Measurements from ENCODE around the gene SEC63. TPM values are rescaled to one million over a fixed set of nuclear protein-coding genes. Genes with fewer than 3 reads are reported as not detected.

The SEC63 gene
- total RNA-seq, 2 experiments from 2014 or later, result 90.6 to 95.9 TPM

- POLR2A ChIA-PET, result no interaction called here
- Mint-ChIP-seq H3K4me3 (no peak overlapping the region), H3K9me3 (no peaks in the 10 kb centered on the region), H3K36me3 (no peaks in the 10 kb centered on the region), H3K4me1 (ENCODE audit: low read depth) (no peaks in the 10 kb centered on the region), H3K27me3 (peaks cover 1% of the 10 kb centered on the region), H3K27ac (no peak overlapping the region)
- no peak for DNase-seq
- CTCF ChIA-PET, result no interaction called here
- intact Hi-C loops (cut with micrococcal nuclease), result no loop called here
Observed at GRCh38 chr6:107988570-107988969, 30.6 kb upstream of the SEC63 start.

- no peaks in the 10 kb centered on the region for H3K9me3 Mint-ChIP-seq
- ChIA-PET CTCF (no interaction called here), POLR2A (no interaction called here)
- no peak for DNase-seq
- no peaks in the 10 kb centered on the region for H3K27me3 Mint-ChIP-seq
- H3K4me1 Mint-ChIP-seq (ENCODE audit: low read depth), result no peaks in the 10 kb centered on the region
- intact Hi-C loops (cut with micrococcal nuclease), result no loop called here
- H3K36me3 Mint-ChIP-seq, result no peaks in the 10 kb centered on the region
- H3K4me3 Mint-ChIP-seq, result no peak overlapping the region
- H3K27ac Mint-ChIP-seq, result no peak overlapping the region
Observed at GRCh38 chr6:107987805-107988204, 29.8 kb upstream of the SEC63 start.

- DNase-seq, result no peak
- H3K27ac Mint-ChIP-seq, result no peak overlapping the region
- no peaks in the 10 kb centered on the region for H3K9me3 Mint-ChIP-seq
- no peaks in the 10 kb centered on the region for H3K4me1 Mint-ChIP-seq (ENCODE audit: low read depth)
- no peaks in the 10 kb centered on the region for H3K27me3 Mint-ChIP-seq
- ChIA-PET POLR2A (no interaction called here), CTCF (no interaction called here)
- intact Hi-C loops (cut with micrococcal nuclease), result no loop called here
- H3K4me3 Mint-ChIP-seq, result no peak overlapping the region
- no peaks in the 10 kb centered on the region for H3K36me3 Mint-ChIP-seq
Observed at GRCh38 chr6:107985701-107986100, 27.7 kb upstream of the SEC63 start.

- Mint-ChIP-seq H3K4me1 (ENCODE audit: low read depth) (no peaks in the 10 kb centered on the region), H3K4me3 (no peak overlapping the region), H3K9me3 (no peaks in the 10 kb centered on the region), H3K27me3 (no peaks in the 10 kb centered on the region), H3K36me3 (no peaks in the 10 kb centered on the region), H3K27ac (no peak overlapping the region)
- intact Hi-C loops (cut with micrococcal nuclease), result no loop called here
- ChIA-PET POLR2A (interaction anchor here (0.6 kb wide), 1 partner anchor 294 kb away, joined by 5 read pairs; no protein-coding TSS in a partner anchor), CTCF (no interaction called here)
- no peak for DNase-seq
Observed at GRCh38 chr6:107983811-107984210, 25.8 kb upstream of the SEC63 start.

- no peaks in the 10 kb centered on the region for H3K36me3 Mint-ChIP-seq
- ChIA-PET CTCF (interaction anchor here (1.2 kb wide), 1 partner anchor 81 kb away, joined by 3 read pairs; no protein-coding TSS in a partner anchor), POLR2A (no interaction called here)
- no peak overlapping the region for H3K4me3 Mint-ChIP-seq
- intact Hi-C loops (cut with micrococcal nuclease), result no loop called here
- H3K27ac Mint-ChIP-seq, result no peak overlapping the region
- no peaks in the 10 kb centered on the region for H3K4me1 Mint-ChIP-seq (ENCODE audit: low read depth)
- no peaks in the 10 kb centered on the region for H3K27me3 Mint-ChIP-seq
- H3K9me3 Mint-ChIP-seq, result no peaks in the 10 kb centered on the region
- DNase-seq, result no peak
Observed at GRCh38 chr6:107982486-107982885, 24.5 kb upstream of the SEC63 start.

- ChIA-PET POLR2A (no interaction called here), CTCF (interaction anchor here (0.8 to 2.6 kb wide), 3 partner anchors 61 to 510 kb away, joined by 4 to 15 read pairs (median 11); no protein-coding TSS in a partner anchor)
- intact Hi-C loops (cut with micrococcal nuclease), result loop anchor here (2.0 kb wide), 1 partner anchor 131 kb away; no protein-coding TSS in a partner anchor
Observed at GRCh38 chr6:107981695-107982094, 23.7 kb upstream of the SEC63 start.

GRCh38 chr6:107977283-107977682 lies 19.3 kb upstream of the SEC63 start:
- H3K4me1 Mint-ChIP-seq (ENCODE audit: low read depth), result no peaks in the 10 kb centered on the region
- ChIA-PET CTCF (no interaction called here), POLR2A (no interaction called here)
- no peak overlapping the region for H3K27ac Mint-ChIP-seq
- H3K27me3 Mint-ChIP-seq, result no peaks in the 10 kb centered on the region
- no peaks in the 10 kb centered on the region for H3K36me3 Mint-ChIP-seq
- no peak overlapping the region for H3K4me3 Mint-ChIP-seq
- intact Hi-C loops (cut with micrococcal nuclease), result no loop called here
- no peaks in the 10 kb centered on the region for H3K9me3 Mint-ChIP-seq
- DNase-seq, result no peak

More at GRCh38 chr6:107981695-107982094, 23.7 kb upstream of the SEC63 start:
- Mint-ChIP-seq H3K27me3 (no peaks in the 10 kb centered on the region), H3K4me1 (ENCODE audit: low read depth) (no peaks in the 10 kb centered on the region), H3K9me3 (no peaks in the 10 kb centered on the region), H3K4me3 (no peak overlapping the region), H3K27ac (no peak overlapping the region), H3K36me3 (no peaks in the 10 kb centered on the region)
- DNase-seq, result no peak

- Mint-ChIP-seq H3K4me3 (no peak overlapping the region), H3K4me1 (ENCODE audit: low read depth) (no peaks in the 10 kb centered on the region), H3K9me3 (no peaks in the 10 kb centered on the region), H3K27ac (no peak overlapping the region), H3K27me3 (peaks cover 2% of the 10 kb centered on the region), H3K36me3 (no peaks in the 10 kb centered on the region)
- no peak for DNase-seq
- CTCF ChIA-PET, result interaction anchor here (0.7 to 1.6 kb wide), 4 partner anchors 10 to 548 kb away, joined by 3 to 4 read pairs (median 3); no protein-coding TSS in a partner anchor
- POLR2A ChIA-PET, result no interaction called here
- intact Hi-C loops (cut with micrococcal nuclease), result no loop called here
Observed at GRCh38 chr6:107976155-107976783, 18.3 kb upstream of the SEC63 start.

- Mint-ChIP-seq H3K4me1 (ENCODE audit: low read depth) (no peaks in the 10 kb centered on the region), H3K9me3 (no peaks in the 10 kb centered on the region), H3K27ac (no peak overlapping the region), H3K36me3 (no peaks in the 10 kb centered on the region), H3K4me3 (no peak overlapping the region), H3K27me3 (peaks cover 2% of the 10 kb centered on the region)
- intact Hi-C loops (cut with micrococcal nuclease), result no loop called here
- DNase-seq, result no peak
- POLR2A ChIA-PET, result no interaction called here
- CTCF ChIA-PET, result interaction anchor here (0.6 kb wide), 1 partner anchor 519 kb away, joined by 3 read pairs; no protein-coding TSS in a partner anchor
Observed at GRCh38 chr6:107973594-107973993, 15.6 kb upstream of the SEC63 start.

GRCh38 chr6:107972413-107973096 lies 14.5 kb upstream of the SEC63 start:
- intact Hi-C loops (cut with micrococcal nuclease), result no loop called here
- Mint-ChIP-seq H3K9me3 (no peaks in the 10 kb centered on the region), H3K27ac (no peak overlapping the region), H3K27me3 (peaks cover 2% of the 10 kb centered on the region), H3K4me1 (ENCODE audit: low read depth) (no peaks in the 10 kb centered on the region), H3K36me3 (no peaks in the 10 kb centered on the region), H3K4me3 (no peak overlapping the region)
- POLR2A ChIA-PET, result no interaction called here
- no peak for DNase-seq
- CTCF ChIA-PET, result no interaction called here

GRCh38 chr6:107971181-107971580 lies 13.2 kb upstream of the SEC63 start:
- intact Hi-C loops (cut with micrococcal nuclease), result no loop called here

GRCh38 chr6:107970255-107970654 lies 12.2 kb upstream of the SEC63 start:
- intact Hi-C loops (cut with micrococcal nuclease), result no loop called here
- CTCF ChIA-PET, result no interaction called here
- POLR2A ChIA-PET, result no interaction called here
- Mint-ChIP-seq H3K27me3 (peaks cover 2% of the 10 kb centered on the region), H3K4me1 (ENCODE audit: low read depth) (no peaks in the 10 kb centered on the region), H3K27ac (no peak overlapping the region), H3K36me3 (no peaks in the 10 kb centered on the region), H3K4me3 (no peak overlapping the region), H3K9me3 (no peaks in the 10 kb centered on the region)
- DNase-seq, result no peak

More at GRCh38 chr6:107971181-107971580, 13.2 kb upstream of the SEC63 start:
- Mint-ChIP-seq H3K27ac (no peak overlapping the region), H3K4me1 (ENCODE audit: low read depth) (no peaks in the 10 kb centered on the region), H3K27me3 (peaks cover 2% of the 10 kb centered on the region), H3K36me3 (no peaks in the 10 kb centered on the region), H3K9me3 (no peaks in the 10 kb centered on the region), H3K4me3 (no peak overlapping the region)
- DNase-seq, result no peak
- ChIA-PET POLR2A (interaction anchor here (0.5 kb wide), 1 partner anchor 904 kb away, joined by 7 read pairs; no protein-coding TSS in a partner anchor), CTCF (no interaction called here)

- CTCF ChIA-PET, result no interaction called here
Observed at GRCh38 chr6:107968081-107968480, 10.1 kb upstream of the SEC63 start.

More at GRCh38 chr6:107968081-107968480, 10.1 kb upstream of the SEC63 start:
- peaks cover 2% of the 10 kb centered on the region for H3K27me3 Mint-ChIP-seq
- no peak overlapping the region for H3K27ac Mint-ChIP-seq
- DNase-seq, result no peak
- intact Hi-C loops (cut with micrococcal nuclease), result no loop called here
- no peaks in the 10 kb centered on the region for H3K9me3 Mint-ChIP-seq
- H3K36me3 Mint-ChIP-seq, result no peaks in the 10 kb centered on the region
- POLR2A ChIA-PET, result no interaction called here
- peaks cover 19% of the 10 kb centered on the region for H3K4me1 Mint-ChIP-seq (ENCODE audit: low read depth)
- H3K4me3 Mint-ChIP-seq, result no peak overlapping the region
